DND-41 (cell line): ENCODE measurements around the gene CMTM3.

Source experiments
- ATAC-seq: fragments of 200-7000 bp; cut with Tn5 transposase; 3 replicates; pipeline ENCODE4 v1.9.1; 2021; ENCODE audit warnings: low read depth; ENCODE audit not compliant: insufficient read depth
- DNase-seq: peaks from one replicate; pipeline ENCODE4 v3.0.0-alpha.2; 2020
- H2AFZ ChIP-seq: 2 replicates; pipeline ENCODE4 v1.6.0; 2012; ENCODE audit warnings: low read depth, low read length
- H3K27ac ChIP-seq: 2 replicates; pipeline ENCODE4 v1.5.1; 2012; ENCODE audit warnings: low read length, inconsistent platforms
- H3K27me3 ChIP-seq: fragments of 200-600 bp; sonication (generic); 2 replicates; pipeline ENCODE4 v1.6.0; 2012; ENCODE audit warnings: low read length, mild to moderate bottlenecking, inconsistent platforms; ENCODE audit not compliant: insufficient read depth, poor library complexity
- H3K36me3 ChIP-seq: 2 replicates; pipeline ENCODE4 v1.5.1; 2012; ENCODE audit warnings: low read length, inconsistent platforms; ENCODE audit not compliant: insufficient read depth
- H3K4me1 ChIP-seq: 2 replicates; pipeline ENCODE4 v1.5.1; 2012; ENCODE audit warnings: mild to moderate bottlenecking, low read length; ENCODE audit not compliant: insufficient read depth
- H3K4me2 ChIP-seq: 2 replicates; pipeline ENCODE4 v1.6.0; 2012; ENCODE audit warnings: mild to moderate bottlenecking, moderate library complexity, low read length, inconsistent platforms; ENCODE audit not compliant: insufficient read depth
- H3K4me3 ChIP-seq, 2 experiments: fragments of 200-600 bp in 1 of 2; shearing (Covaris generic) in 1 of 2; 2 replicates each; pipeline ENCODE4 v1.5.1; 2012 to 2016; ENCODE audit warnings: inconsistent platforms in 2 of 2, low read length in 2 of 2, mild to moderate bottlenecking in 2 of 2, low read depth in 1 of 2, moderate library complexity in 1 of 2
- H3K79me2 ChIP-seq: 2 replicates; pipeline ENCODE4 v1.6.0; 2012; ENCODE audit warnings: low read length, inconsistent platforms; ENCODE audit not compliant: insufficient read depth
- H3K9ac ChIP-seq: 2 replicates; pipeline ENCODE4 v1.6.0; 2012; ENCODE audit warnings: low read depth, mild to moderate bottlenecking, inconsistent platforms, low read length, moderate library complexity
- H3K9me3 ChIP-seq: 2 replicates; pipeline ENCODE4 v1.5.1; 2012; ENCODE audit warnings: low read length, moderate library complexity, mild to moderate bottlenecking, inconsistent platforms; ENCODE audit not compliant: insufficient read depth, severe bottlenecking
- H4K20me1 ChIP-seq: 2 replicates; pipeline ENCODE4 v1.6.0; 2012; ENCODE audit warnings: low read length; ENCODE audit not compliant: insufficient read depth
- CTCF ChIP-seq: IDR thresholded peaks from 2 replicates; pipeline ENCODE4 v1.5.1; 2012; ENCODE audit warnings: borderline replicate concordance, low read length, moderate library complexity, mild to moderate bottlenecking; ENCODE audit not compliant: poor library complexity, severe bottlenecking; ENCODE audit errors: extremely low read depth
- EZH2 ChIP-seq: IDR thresholded peaks from 3 replicates; pipeline ENCODE4 v1.6.1; 2012; ENCODE audit warnings: borderline replicate concordance, low read depth, mild to moderate bottlenecking, moderate library complexity, low read length, inconsistent platforms; ENCODE audit not compliant: severe bottlenecking

The CMTM3 gene

GRCh38 chr16:66599726-66600125 is 4.8 kb upstream of the CMTM3 start:
- Histone ChIP-seq H3K27me3 (no peaks in the 10 kb centered on the region), H3K27ac (no peak overlapping the region), H3K4me1 (peaks cover 9% of the 10 kb centered on the region), H3K4me2 (no peak overlapping the region), H3K79me2 (peaks cover 1% of the 10 kb centered on the region), H3K36me3 (no peaks in the 10 kb centered on the region; the same call in 1 of the 2 replicates), H4K20me1 (no peaks in the 10 kb centered on the region), H3K9ac (no peak overlapping the region), H2AFZ (no peak overlapping the region), H3K9me3 (peaks cover 11% of the 10 kb centered on the region), H3K4me3 (no peak overlapping the region)
- TF ChIP-seq CTCF (no peak), EZH2 (no peak)
- ATAC-seq (no peak), DNase-seq (peak; percentile 40)

GRCh38 chr16:66600477-66600876 is 4.0 kb upstream of the CMTM3 start:
- ATAC-seq (no peak), DNase-seq (no peak)
- TF ChIP-seq CTCF: no peak
- Histone ChIP-seq H4K20me1 (peaks cover under 1% of the 10 kb centered on the region; the same call in 1 of the 2 replicates), H3K27me3 (no peaks in the 10 kb centered on the region), H3K79me2 (peaks cover 9% of the 10 kb centered on the region), H2AFZ (no peak overlapping the region), H3K36me3 (no peaks in the 10 kb centered on the region; the same call in 1 of the 2 replicates), H3K9ac (no peak overlapping the region), H3K27ac (no peak overlapping the region), H3K9me3 (peaks cover 11% of the 10 kb centered on the region), H3K4me2 (no peak overlapping the region), H3K4me1 (peaks cover 9% of the 10 kb centered on the region), H3K4me3 (no peak overlapping the region)

GRCh38 chr16:66601471-66601870 is 3.0 kb upstream of the CMTM3 start:
- Histone ChIP-seq H3K27me3 (no peaks in the 10 kb centered on the region), H3K36me3 (peaks cover 8% of the 10 kb centered on the region; the same call in 1 of the 2 replicates), H3K27ac (no peak overlapping the region), H3K9ac (no peak overlapping the region), H2AFZ (no peak overlapping the region), H3K4me1 (peaks cover 19% of the 10 kb centered on the region), H3K4me2 (no peak overlapping the region), H4K20me1 (peaks cover 10% of the 10 kb centered on the region), H3K4me3 (no peak overlapping the region), H3K79me2 (peaks cover 19% of the 10 kb centered on the region), H3K9me3 (peaks cover 11% of the 10 kb centered on the region)
- ATAC-seq (no peak), DNase-seq (no peak)
- TF ChIP-seq EZH2 (no peak), CTCF (no peak)
